Immature natural killer cell (primary cell): ENCODE measurements around the gene CANT1. TPM values are rescaled to one million over a fixed set of nuclear protein-coding genes. Genes with fewer than 3 reads are reported as not detected.

Experiments used
- DNase-seq, 3 donors: peaks; one replicate each; pipeline ENCODE4 v3.0.0; 2022; ENCODE audit warnings: mixed read lengths in 1 of 3
- H3K27ac Mint-ChIP-seq, 6 donors: one replicate each; pipeline ENCODE4 v1.8.0; 2020; ENCODE audit warnings: mixed read lengths in 6 of 6, mild to moderate bottlenecking in 5 of 6, inconsistent platforms in 4 of 6, moderate library complexity in 3 of 6
- H3K27me3 Mint-ChIP-seq, 3 donors: one replicate each; pipeline ENCODE4 v1.8.0; 2020 to 2021; ENCODE audit warnings: low read depth in 3 of 3, mild to moderate bottlenecking in 3 of 3, mixed read lengths in 3 of 3, moderate library complexity in 3 of 3, inconsistent platforms in 1 of 3
- H3K36me3 Mint-ChIP-seq, 3 donors: one replicate each; pipeline ENCODE4 v1.8.0; 2020; ENCODE audit warnings: mixed read lengths in 3 of 3, inconsistent platforms in 2 of 3, mild to moderate bottlenecking in 2 of 3
- H3K4me1 Mint-ChIP-seq, 2 donors: one replicate each; pipeline ENCODE4 v1.8.0; 2020; ENCODE audit warnings: inconsistent platforms in 2 of 2, mild to moderate bottlenecking in 2 of 2, mixed read lengths in 2 of 2, moderate library complexity in 1 of 2
- H3K4me3 Mint-ChIP-seq, 5 donors: one replicate each; pipeline ENCODE4 v1.8.0; 2020; ENCODE audit warnings: mild to moderate bottlenecking in 5 of 5, mixed read lengths in 5 of 5, inconsistent platforms in 3 of 5, moderate library complexity in 3 of 5
- H3K9me3 Mint-ChIP-seq, 6 donors: one replicate each; pipeline ENCODE4 v1.8.0; 2020; ENCODE audit warnings: mild to moderate bottlenecking in 6 of 6, mixed read lengths in 6 of 6, inconsistent platforms in 4 of 6, moderate library complexity in 3 of 6
- polyA plus RNA-seq, 3 donors: library from polyadenylated mRNA; unstranded; fragments of 300-500 nt; fragmentation: Illumina TruSeq; gene quantifications; one replicate each; pipeline ENCODE4 v1.2.3, GENCODE V29; 2021

Gene CANT1
- polyA plus RNA-seq, 3 donors from 2014 or later, result 3.7 to 7.2 (median 4.6) TPM

DNA sequence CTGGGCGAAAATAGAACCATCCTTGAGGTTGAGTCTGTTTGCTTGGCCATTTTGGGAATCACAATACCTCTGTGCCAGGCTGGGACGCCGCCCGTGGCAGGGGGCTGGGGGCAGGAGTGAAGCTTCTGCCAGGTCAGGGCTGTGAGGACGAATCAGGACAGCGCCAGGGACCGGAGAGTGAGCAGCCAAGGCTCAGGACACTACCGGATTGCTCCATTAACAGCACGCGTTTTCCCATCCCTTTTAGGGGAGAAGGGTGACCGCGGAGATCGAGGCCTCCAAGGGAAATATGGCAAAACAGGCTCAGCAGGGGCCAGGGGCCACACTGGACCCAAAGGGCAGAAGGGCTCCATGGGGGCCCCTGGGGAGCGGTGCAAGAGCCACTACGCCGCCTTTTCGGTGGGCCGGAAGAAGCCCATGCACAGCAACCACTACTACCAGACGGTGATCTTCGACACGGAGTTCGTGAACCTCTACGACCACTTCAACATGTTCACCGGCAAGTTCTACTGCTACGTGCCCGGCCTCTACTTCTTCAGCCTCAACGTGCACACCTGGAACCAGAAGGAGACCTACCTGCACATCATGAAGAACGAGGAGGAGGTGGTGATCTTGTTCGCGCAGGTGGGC lies 37.8 kb upstream of the CANT1 start:
- DNase-seq, result no peak
- H3K9me3 Mint-ChIP-seq, result no peaks in the 10 kb centered on the region
- no peak overlapping the region for H3K4me3 Mint-ChIP-seq
- peaks cover 6 to 11% (median 6%) of the 10 kb centered on the region in 3 donors for H3K27me3 Mint-ChIP-seq
- peaks cover 0 to 3% of the 10 kb centered on the region in 2 donors for H3K4me1 Mint-ChIP-seq
- no peak overlapping the region for H3K27ac Mint-ChIP-seq
- H3K36me3 Mint-ChIP-seq, result no peaks in the 10 kb centered on the region

- Mint-ChIP-seq H3K4me3 (no peak overlapping the region), H3K4me1 (peaks cover 0 to 3% of the 10 kb centered on the region in 2 donors), H3K27me3 (peaks cover 6 to 11% (median 6%) of the 10 kb centered on the region in 3 donors), H3K27ac (no peak overlapping the region), H3K9me3 (no peaks in the 10 kb centered on the region), H3K36me3 (no peaks in the 10 kb centered on the region)
- DNase-seq, result no peak
Measured at GRCh38 chr17:79046916-79047280, 37.3 kb upstream of the CANT1 start.

DNA sequence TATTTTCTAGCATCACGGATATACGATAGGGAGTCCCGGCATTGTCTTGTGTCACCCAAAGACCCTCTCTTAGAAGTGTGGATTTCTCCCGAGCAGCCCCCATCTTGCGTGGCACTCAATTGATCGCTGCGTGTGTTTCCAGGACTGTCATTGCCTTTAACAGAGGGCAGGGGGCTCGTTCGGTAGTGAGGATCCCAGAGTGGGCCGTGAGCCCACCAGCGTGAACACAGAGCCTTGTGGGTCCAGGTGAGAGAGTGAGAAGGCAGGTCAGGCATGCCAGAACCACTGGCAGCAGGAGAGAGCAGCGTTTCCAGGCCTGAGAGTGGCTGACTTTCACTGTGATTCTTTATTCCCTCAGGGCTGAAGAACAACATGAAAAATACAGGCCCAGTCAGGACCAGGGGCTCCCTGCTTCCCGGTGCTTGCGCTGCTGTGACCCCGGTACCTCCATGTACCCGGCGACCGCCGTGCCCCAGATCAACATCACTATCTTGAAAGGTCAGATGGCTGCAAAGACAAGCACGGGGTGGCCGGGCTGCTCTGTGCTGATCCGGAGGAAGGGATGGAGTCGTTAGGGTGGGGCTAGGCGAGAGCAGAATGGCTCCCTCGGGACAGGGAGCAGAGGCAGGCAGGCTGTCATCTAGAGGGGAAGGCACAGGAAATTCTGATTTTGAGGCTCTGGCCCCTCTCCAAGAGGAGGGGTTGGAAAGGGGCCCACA lies 36.8 kb upstream of the CANT1 start:
- no peaks in the 10 kb centered on the region for H3K9me3 Mint-ChIP-seq
- no peak overlapping the region for H3K4me3 Mint-ChIP-seq
- no peaks in the 10 kb centered on the region for H3K36me3 Mint-ChIP-seq
- H3K4me1 Mint-ChIP-seq, result peaks cover 0 to 3% of the 10 kb centered on the region in 2 donors
- no peak overlapping the region for H3K27ac Mint-ChIP-seq
- peaks cover 6 to 11% (median 6%) of the 10 kb centered on the region in 3 donors for H3K27me3 Mint-ChIP-seq
- DNase-seq, result no peak

GRCh38 chr17:79045842-79046196 lies 36.3 kb upstream of the CANT1 start:
- Mint-ChIP-seq H3K36me3 (no peaks in the 10 kb centered on the region), H3K4me3 (no peak overlapping the region), H3K9me3 (no peaks in the 10 kb centered on the region), H3K27me3 (peaks cover 6 to 9% (median 6%) of the 10 kb centered on the region in 3 donors), H3K4me1 (peaks cover 0 to 3% of the 10 kb centered on the region in 2 donors), H3K27ac (no peak overlapping the region)
- peak; percentile 48 to 60 (median 54) for DNase-seq

- H3K9me3 Mint-ChIP-seq, result no peaks in the 10 kb centered on the region
- H3K36me3 Mint-ChIP-seq, result no peaks in the 10 kb centered on the region
- no peak for DNase-seq
- H3K27me3 Mint-ChIP-seq, result peaks cover 6 to 9% (median 6%) of the 10 kb centered on the region in 3 donors
- H3K4me1 Mint-ChIP-seq, result peaks cover 0 to 3% of the 10 kb centered on the region in 2 donors
- peak overlapping the region in 2 of 6 donors; percentile 50 to 73 for H3K27ac Mint-ChIP-seq
- H3K4me3 Mint-ChIP-seq, result no peak overlapping the region
Measured at GRCh38 chr17:79045001-79045729, 35.6 kb upstream of the CANT1 start.

DNA sequence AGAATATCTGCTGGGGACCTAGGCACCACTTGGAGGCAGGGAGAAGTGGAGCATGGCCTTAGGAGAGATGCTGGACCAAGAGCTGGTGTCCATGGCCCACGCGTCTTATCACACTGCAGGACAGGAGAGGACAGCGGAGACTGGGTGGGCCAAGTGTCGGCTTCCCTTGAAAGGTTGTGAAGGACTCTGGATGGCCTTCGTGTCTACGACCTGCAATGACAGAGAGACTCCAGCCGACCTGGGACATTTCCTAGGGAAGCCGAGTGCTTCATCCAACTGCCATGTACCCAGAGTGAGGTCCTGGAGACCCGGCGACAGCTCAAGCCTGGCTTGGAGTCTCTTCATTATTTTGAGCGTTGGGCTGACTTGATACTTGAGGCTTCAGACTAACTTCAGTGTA lies 34.9 kb upstream of the CANT1 start:
- peaks cover 0 to 3% of the 10 kb centered on the region in 2 donors for H3K4me1 Mint-ChIP-seq
- H3K27ac Mint-ChIP-seq, result peak overlapping the region in 1 of 6 donors; percentile 73
- H3K9me3 Mint-ChIP-seq, result no peaks in the 10 kb centered on the region
- no peak overlapping the region for H3K4me3 Mint-ChIP-seq
- H3K36me3 Mint-ChIP-seq, result no peaks in the 10 kb centered on the region
- DNase-seq, result no peak
- H3K27me3 Mint-ChIP-seq, result peaks cover 6 to 9% (median 9%) of the 10 kb centered on the region in 3 donors

- H3K27ac Mint-ChIP-seq, result no peak overlapping the region
- H3K4me1 Mint-ChIP-seq, result peaks cover 0 to 3% of the 10 kb centered on the region in 2 donors
- peaks cover 6 to 9% (median 9%) of the 10 kb centered on the region in 3 donors for H3K27me3 Mint-ChIP-seq
- H3K4me3 Mint-ChIP-seq, result no peak overlapping the region
- H3K36me3 Mint-ChIP-seq, result no peaks in the 10 kb centered on the region
- no peak for DNase-seq
- no peaks in the 10 kb centered on the region for H3K9me3 Mint-ChIP-seq
Measured at GRCh38 chr17:79043931-79044320, 34.4 kb upstream of the CANT1 start.

DNA sequence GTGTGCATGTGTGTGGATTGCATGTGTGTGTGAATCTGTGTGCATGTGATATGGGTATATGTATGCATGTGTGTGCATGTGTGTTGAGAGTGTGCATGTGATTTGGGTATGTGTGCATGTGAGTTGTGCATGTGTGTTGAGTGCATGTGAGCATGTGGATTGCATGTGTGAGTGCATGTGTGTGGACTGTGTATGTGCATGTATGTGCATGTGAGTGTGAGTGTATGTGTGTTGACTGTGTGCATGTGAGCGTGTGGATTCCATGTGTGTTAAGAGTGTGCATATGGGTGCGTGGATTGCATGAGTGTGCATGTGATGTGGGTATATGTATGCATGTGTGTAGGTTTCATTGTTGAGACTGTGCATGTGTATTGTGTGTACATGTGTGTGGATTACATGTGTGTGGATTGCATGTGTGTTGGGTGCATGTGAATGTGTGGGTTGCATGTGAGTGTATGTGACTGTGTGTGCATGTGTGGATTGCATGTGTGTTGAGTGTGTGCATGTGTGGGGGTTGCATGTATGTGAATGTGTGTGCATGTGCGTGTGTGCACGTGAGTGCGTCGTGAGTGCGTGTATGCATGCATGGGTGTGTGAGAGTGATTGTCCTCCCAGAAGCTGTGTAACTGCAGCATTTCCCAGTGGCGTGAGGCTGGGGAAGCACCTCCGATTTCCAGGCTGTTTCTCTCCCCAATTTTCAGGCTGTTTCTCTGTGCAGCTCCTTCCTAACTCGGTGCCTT lies 33.8 kb upstream of the CANT1 start:
- no peak for DNase-seq
- peak overlapping the region in 1 of 6 donors; percentile 25 for H3K27ac Mint-ChIP-seq
- peaks cover 6 to 10% (median 9%) of the 10 kb centered on the region in 3 donors for H3K27me3 Mint-ChIP-seq
- no peak overlapping the region for H3K4me3 Mint-ChIP-seq
- no peaks in the 10 kb centered on the region for H3K36me3 Mint-ChIP-seq
- peaks cover 0 to 3% of the 10 kb centered on the region in 2 donors for H3K4me1 Mint-ChIP-seq
- H3K9me3 Mint-ChIP-seq, result no peaks in the 10 kb centered on the region

DNA sequence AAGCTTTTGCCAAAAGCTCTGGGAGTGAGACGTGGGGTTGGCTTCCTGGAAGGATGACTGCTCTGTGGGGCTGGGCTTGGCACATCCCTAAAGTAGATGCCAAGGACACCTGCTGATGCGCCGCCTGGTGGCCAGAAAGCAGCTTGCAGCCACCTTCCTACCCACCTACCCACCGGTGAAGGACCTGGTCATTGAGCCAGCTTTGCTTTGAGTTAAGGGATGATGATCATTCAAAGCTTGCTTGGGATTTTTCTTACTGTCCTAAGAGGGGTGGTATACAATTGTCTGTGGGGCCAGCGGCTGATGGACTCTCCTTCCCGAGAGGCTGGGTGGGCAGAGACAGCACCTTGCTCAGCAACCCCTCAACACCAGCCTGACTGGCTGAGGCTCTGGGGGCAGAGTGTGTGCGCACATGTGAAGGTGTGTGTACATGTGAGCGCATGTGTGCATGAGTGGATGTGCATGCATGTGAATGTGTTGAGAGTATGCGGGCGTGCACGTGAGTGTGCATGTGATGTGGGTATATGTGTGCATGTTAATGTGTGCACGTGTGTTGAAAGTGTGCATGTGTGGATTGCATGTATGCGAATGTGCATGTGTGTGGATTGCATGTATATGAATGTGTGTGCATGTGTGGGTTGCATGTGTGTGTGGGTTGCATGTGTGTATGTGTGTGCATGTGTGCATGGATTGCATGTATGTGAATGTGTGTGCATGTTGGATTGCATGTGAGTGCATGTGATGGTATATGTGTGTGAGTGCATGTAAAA lies 33.0 kb upstream of the CANT1 start:
- DNase-seq, result peak; percentile 26 to 44 (median 38)
- peaks cover 0 to 3% of the 10 kb centered on the region in 2 donors for H3K4me1 Mint-ChIP-seq
- H3K9me3 Mint-ChIP-seq, result no peaks in the 10 kb centered on the region
- H3K27ac Mint-ChIP-seq, result no peak overlapping the region
- no peaks in the 10 kb centered on the region for H3K36me3 Mint-ChIP-seq
- H3K4me3 Mint-ChIP-seq, result no peak overlapping the region
- peaks cover 6 to 12% (median 9%) of the 10 kb centered on the region in 3 donors for H3K27me3 Mint-ChIP-seq

DNA sequence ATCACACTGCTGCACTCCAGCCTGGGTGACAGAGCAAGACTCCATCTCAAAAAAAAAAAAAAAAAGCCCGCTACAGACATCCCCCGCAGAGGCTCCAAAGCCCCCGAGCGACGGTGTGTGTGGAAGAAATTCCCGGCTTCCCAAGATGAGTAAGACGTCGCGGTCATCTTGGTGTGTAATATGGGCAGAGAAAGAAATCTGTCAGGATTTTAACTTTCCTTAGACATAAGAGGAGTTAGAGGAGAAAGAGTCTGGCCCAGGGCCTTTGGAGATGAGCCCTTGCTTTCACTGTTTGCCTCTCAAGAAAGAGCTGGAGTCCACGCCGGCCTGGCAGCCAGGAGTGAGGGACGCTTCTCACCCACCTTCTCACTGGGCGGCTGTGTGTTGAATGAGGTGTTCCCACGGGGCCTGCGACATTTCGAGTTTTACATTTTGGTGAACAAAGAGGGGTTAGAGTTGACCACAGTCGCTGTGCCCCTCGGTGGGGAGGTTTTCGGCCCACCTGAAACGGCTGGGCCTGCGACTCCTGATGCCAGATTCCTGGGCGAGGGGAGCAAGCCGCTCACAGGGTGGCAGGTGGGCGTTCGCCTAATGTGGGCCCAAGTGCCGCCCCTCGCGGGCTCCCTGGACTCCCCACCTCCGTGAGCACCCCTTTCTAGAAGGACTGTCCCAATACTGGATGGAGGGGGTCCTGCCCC lies 32.3 kb upstream of the CANT1 start:
- no peaks in the 10 kb centered on the region for H3K9me3 Mint-ChIP-seq
- DNase-seq, result no peak
- peaks cover 0 to 3% of the 10 kb centered on the region in 2 donors for H3K4me1 Mint-ChIP-seq
- peaks cover 6 to 12% (median 9%) of the 10 kb centered on the region in 3 donors for H3K27me3 Mint-ChIP-seq
- H3K4me3 Mint-ChIP-seq, result no peak overlapping the region
- no peaks in the 10 kb centered on the region for H3K36me3 Mint-ChIP-seq
- H3K27ac Mint-ChIP-seq, result no peak overlapping the region

- H3K27ac Mint-ChIP-seq, result no peak overlapping the region
- no peak overlapping the region for H3K4me3 Mint-ChIP-seq
- H3K36me3 Mint-ChIP-seq, result no peaks in the 10 kb centered on the region
- DNase-seq, result no peak
- H3K27me3 Mint-ChIP-seq, result peaks cover 6 to 12% (median 9%) of the 10 kb centered on the region in 3 donors
- no peaks in the 10 kb centered on the region for H3K9me3 Mint-ChIP-seq
- H3K4me1 Mint-ChIP-seq, result peaks cover 0 to 3% of the 10 kb centered on the region in 2 donors
Measured at GRCh38 chr17:79041041-79041570, 31.5 kb upstream of the CANT1 start.

DNA sequence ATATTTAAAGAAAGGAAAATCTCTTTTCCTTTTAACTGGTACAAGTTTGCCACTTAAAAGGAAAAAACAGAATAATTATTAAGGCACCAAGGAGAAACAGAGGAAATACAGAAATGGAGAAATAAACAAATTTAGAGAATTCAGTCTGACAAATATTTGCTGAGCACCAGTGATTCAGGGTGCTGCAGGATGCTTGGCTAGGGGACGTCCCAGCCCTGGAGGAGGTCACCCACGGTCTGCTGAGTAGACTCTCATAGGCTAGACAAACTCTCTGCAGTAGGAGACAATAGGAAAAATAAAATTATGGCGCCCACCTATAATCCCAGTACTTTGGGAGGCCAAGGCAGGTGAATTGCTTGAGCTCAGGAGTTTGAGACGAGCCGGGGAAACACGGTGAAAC lies 30.3 kb upstream of the CANT1 start:
- H3K27ac Mint-ChIP-seq, result no peak overlapping the region

More for the DNA sequence above, 30.3 kb upstream of the CANT1 start:
- Mint-ChIP-seq H3K4me1 (no peaks in the 10 kb centered on the region), H3K4me3 (no peak overlapping the region), H3K36me3 (no peaks in the 10 kb centered on the region), H3K9me3 (no peaks in the 10 kb centered on the region), H3K27me3 (peaks cover 3 to 4% (median 4%) of the 10 kb centered on the region in 3 donors)
- DNase-seq, result no peak
